Fibroblast of mammary gland (primary cell): Measurements from ENCODE around the gene NFIC.

ENCODE experiments used
- DNase-seq: peaks from one replicate; pipeline ENCODE4 v3.0.0-alpha.2; 2010; ENCODE audit warnings: low read depth
- H3K4me3 ChIP-seq: 2 replicates; pipeline ENCODE4 v1.5.1; 2011; ENCODE audit warnings: low read depth, mild to moderate bottlenecking, low read length, moderate library complexity; ENCODE audit not compliant: control insufficient read depth
- CTCF ChIP-seq: conservative IDR thresholded peaks from 2 replicates; pipeline ENCODE4 v1.5.1; 2011; ENCODE audit warnings: low read depth, low read length, inconsistent platforms; ENCODE audit not compliant: control insufficient read depth, insufficient read depth

Gene NFIC

GRCh38 chr19:3359015-3359918 lies 7.1 kb upstream of the NFIC start:
- TF ChIP-seq CTCF: no peak
- peak; percentile 40 for DNase-seq
- peak overlapping the region; percentile 53 for H3K4me3 ChIP-seq

- no peak for TF ChIP-seq CTCF
- no peak for DNase-seq
Measured at GRCh38 chr19:3359919-3360420, 6.4 kb upstream of the NFIC start.

GRCh38 chr19:3360421-3361383 lies 5.7 kb upstream of the NFIC start:
- peak overlapping the region; percentile 72 for H3K4me3 ChIP-seq
- no peak for TF ChIP-seq CTCF
- DNase-seq: peak; percentile 32

More at GRCh38 chr19:3359919-3360420, 6.4 kb upstream of the NFIC start:
- H3K4me3 ChIP-seq: peak overlapping the region; percentile 72

- DNase-seq: no peak
- no peak for TF ChIP-seq CTCF
- H3K4me3 ChIP-seq: peak overlapping the region; percentile 72
Measured at GRCh38 chr19:3361384-3362216, 4.8 kb upstream of the NFIC start.

- no peak overlapping the region for H3K4me3 ChIP-seq
- no peak for DNase-seq
- TF ChIP-seq CTCF: no peak
Measured at GRCh38 chr19:3362217-3362906, 4.0 kb upstream of the NFIC start.
